MM.1S (cell line): ENCODE data around the gene KCNK10.

ENCODE experiments used
- CTCF ChIP-seq: fragments of 300-600 bp; sonication (generic); IDR thresholded peaks from 2 replicates; pipeline ENCODE4 v1.5.1; 2016; ENCODE audit warnings: antibody characterized with exemption, low read length, mixed read lengths
- EZH2 ChIP-seq: fragments of 300-600 bp; sonication (generic); optimal IDR thresholded peaks from 2 replicates; pipeline ENCODE3; 2017; ENCODE audit warnings: low read depth, mild to moderate bottlenecking, antibody characterized with exemption, low read length, mixed read lengths

DNA sequence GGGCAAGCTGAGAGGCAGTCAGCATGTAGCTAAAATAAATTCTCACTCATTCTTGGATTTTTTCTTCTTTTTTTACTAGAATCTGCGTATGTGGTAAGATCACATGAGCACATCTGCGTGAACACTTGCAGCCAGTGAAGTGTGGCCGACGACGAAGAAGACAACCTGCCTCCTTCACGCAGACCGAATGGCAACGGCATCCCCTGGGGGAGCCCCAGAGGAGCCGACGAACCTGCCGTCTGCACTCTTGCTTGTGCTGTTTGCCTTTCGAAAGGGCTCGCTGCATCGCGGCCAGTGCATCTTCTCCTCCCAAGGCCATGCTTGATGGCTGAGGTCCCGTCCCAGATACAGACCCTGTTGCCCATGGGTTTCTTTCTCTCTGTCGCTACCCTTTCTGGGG is 113.8 kb downstream of the KCNK10 start:
- TF ChIP-seq CTCF: no peak
- no peak for TF ChIP-seq EZH2
